BLaER1 treated with 17β-estradiol and CSF1 and Interleukin-3, amounts not matched to agents 10 nM and 100 nM (cell line): ENCODE results near the gene IQCM.

Source experiments
- H3K27ac ChIP-seq, 11 experiments: shearing (Covaris generic); formaldehyde crosslinking; 2 replicates each; pipeline ENCODE4 v1.8.1; 2022
- H3K27me3 ChIP-seq, 11 experiments: shearing (Covaris generic); formaldehyde crosslinking; 2 replicates each; pipeline ENCODE4 v1.8.1; 2022
- H3K36me3 ChIP-seq, 11 experiments: shearing (Covaris generic); formaldehyde crosslinking; 2 replicates each; pipeline ENCODE4 v1.8.1; 2022
- H3K4me1 ChIP-seq, 10 experiments: shearing (Covaris generic); formaldehyde crosslinking; 2 replicates each; pipeline ENCODE4 v1.8.1; 2022
- H3K4me2 ChIP-seq, 11 experiments: shearing (Covaris generic); formaldehyde crosslinking; 2 replicates each; pipeline ENCODE4 v1.8.1; 2022
- H3K4me3 ChIP-seq, 10 experiments: shearing (Covaris generic); formaldehyde crosslinking; 2 replicates each; pipeline ENCODE4 v1.8.1; 2022
- H3K9ac ChIP-seq, 11 experiments: shearing (Covaris generic); formaldehyde crosslinking; 2 replicates each; pipeline ENCODE4 v1.8.1; 2022
- H3K9me3 ChIP-seq, 11 experiments: shearing (Covaris generic); formaldehyde crosslinking; replicated peaks in 1 of 11; 2 replicates each; pipeline ENCODE4 v1.8.1; 2022
- H4K20me1 ChIP-seq, 11 experiments: shearing (Covaris generic); formaldehyde crosslinking; 2 replicates each; pipeline ENCODE4 v1.8.1; 2022
- Cebpa-rat ChIP-seq, 11 experiments: shearing (Covaris generic); IDR thresholded peaks; 2 replicates each; pipeline ENCODE4 v1.8.1; 2022

The IQCM gene

DNA sequence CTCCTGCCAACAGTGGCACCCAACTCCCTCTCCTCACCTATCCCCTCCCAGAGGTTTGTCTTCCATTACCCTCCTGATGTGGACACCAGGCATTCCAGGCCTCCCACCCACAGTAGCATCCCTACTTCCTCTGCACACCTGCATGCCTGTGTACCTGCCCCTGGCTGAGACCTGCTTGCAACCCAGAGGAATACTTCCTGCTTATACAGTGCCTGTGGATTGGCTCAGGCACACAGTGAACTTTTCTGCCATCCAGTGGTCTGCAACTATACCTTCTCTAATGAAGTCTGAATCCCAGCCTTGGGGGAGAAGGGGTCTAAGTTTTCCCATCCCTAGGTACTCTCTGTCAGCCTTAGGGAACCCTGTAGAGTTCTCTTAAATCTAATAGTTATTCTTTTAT is 169.9 kb downstream of the IQCM start:
- no peak overlapping the region for H3K4me2 ChIP-seq
- H3K4me1 ChIP-seq = peaks cover 0 to 9% (median 0%) of the 10 kb centered on the region in 10 experiments; a peak in 5 of 20 replicates
- H3K36me3 ChIP-seq = no peaks in the 10 kb centered on the region
- H3K27me3 ChIP-seq = no peaks in the 10 kb centered on the region
- no peak overlapping the region for H3K27ac ChIP-seq
- no peak for TF ChIP-seq Cebpa-rat (IDR thresholded peaks at IDR 0.05)
- H3K4me3 ChIP-seq = no peak overlapping the region
- H3K9ac ChIP-seq = no peak overlapping the region
- no peaks in the 10 kb centered on the region for H4K20me1 ChIP-seq
- no peaks in the 10 kb centered on the region for H3K9me3 ChIP-seq

DNA sequence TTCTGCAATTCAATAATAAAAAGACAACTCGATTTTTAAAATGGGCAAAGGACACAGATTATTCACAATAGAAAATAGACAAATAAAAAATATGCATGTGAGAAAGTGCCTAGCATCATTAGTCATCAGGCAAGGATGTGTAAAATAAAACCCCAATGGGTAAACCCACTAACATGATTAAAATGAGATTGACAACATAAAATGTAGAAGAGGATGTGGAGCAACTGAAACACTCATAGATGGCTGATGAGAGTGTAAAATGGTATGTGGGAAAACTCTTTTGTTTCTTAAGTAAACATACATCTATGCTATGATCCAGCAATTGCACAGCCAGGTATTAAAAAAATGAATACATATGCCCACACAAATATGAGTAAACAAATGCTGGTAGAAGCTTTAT is 177.6 kb downstream of the IQCM start:
- Histone ChIP-seq H4K20me1 (no peaks in the 10 kb centered on the region), H3K4me2 (no peak overlapping the region), H3K27ac (no peak overlapping the region), H3K9me3 (no peaks in the 10 kb centered on the region), H3K4me3 (no peak overlapping the region), H3K9ac (no peak overlapping the region), H3K36me3 (no peaks in the 10 kb centered on the region), H3K4me1 (no peaks in the 10 kb centered on the region), H3K27me3 (no peaks in the 10 kb centered on the region)
- no peak for TF ChIP-seq Cebpa-rat (IDR thresholded peaks at IDR 0.05)

DNA sequence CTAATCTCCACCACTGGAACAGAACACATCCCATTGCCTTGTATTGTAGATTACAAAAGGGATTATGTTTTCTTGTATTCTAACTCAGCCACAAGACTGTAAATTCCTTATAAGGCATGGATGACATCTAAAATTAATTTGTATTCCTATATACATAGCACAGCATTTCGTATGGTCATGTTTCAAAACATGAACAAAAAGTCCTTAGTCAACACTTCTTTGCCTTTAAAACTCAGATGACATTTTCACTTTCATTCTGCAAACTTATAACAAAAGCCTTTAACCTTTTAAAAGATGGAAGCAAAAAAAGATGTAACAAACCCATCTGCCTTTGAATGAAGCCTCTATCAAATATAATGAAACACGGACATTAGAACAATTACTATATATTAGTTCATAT is 181.3 kb downstream of the IQCM start:
- H3K9me3 ChIP-seq = no peaks in the 10 kb centered on the region
- no peak overlapping the region for H3K4me3 ChIP-seq
- H3K27ac ChIP-seq = no peak overlapping the region
- no peaks in the 10 kb centered on the region for H3K27me3 ChIP-seq
- no peak for TF ChIP-seq Cebpa-rat (IDR thresholded peaks at IDR 0.05)
- no peaks in the 10 kb centered on the region for H4K20me1 ChIP-seq
- no peak overlapping the region for H3K9ac ChIP-seq
- no peak overlapping the region for H3K4me2 ChIP-seq
- no peaks in the 10 kb centered on the region for H3K36me3 ChIP-seq
- H3K4me1 ChIP-seq = no peaks in the 10 kb centered on the region

DNA sequence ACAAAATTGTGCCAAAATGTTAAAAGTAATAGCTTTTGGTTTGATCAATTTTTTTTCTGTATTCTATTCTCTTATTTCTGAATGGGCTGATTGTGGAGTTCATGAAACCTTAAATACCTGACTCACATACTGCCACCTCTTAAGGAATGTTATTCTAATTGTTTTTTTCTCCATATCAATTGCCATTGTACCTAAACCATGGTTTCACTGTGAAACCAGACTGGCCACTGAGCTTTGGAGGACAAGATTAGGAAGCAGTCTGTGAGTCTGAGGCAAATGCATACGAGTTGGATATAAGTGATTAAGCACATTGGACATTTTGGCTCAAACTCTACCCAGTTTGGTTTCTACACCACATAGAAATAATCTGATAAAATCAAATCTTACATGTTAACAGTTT is 184.0 kb downstream of the IQCM start:
- no peaks in the 10 kb centered on the region for H4K20me1 ChIP-seq
- no peak overlapping the region for H3K27ac ChIP-seq
- H3K4me2 ChIP-seq = no peak overlapping the region
- no peak overlapping the region for H3K9ac ChIP-seq
- TF ChIP-seq Cebpa-rat (IDR thresholded peaks at IDR 0.05) = no peak
- no peaks in the 10 kb centered on the region for H3K9me3 ChIP-seq
- no peaks in the 10 kb centered on the region for H3K27me3 ChIP-seq
- no peaks in the 10 kb centered on the region for H3K36me3 ChIP-seq
- H3K4me3 ChIP-seq = no peak overlapping the region
- no peaks in the 10 kb centered on the region for H3K4me1 ChIP-seq

DNA sequence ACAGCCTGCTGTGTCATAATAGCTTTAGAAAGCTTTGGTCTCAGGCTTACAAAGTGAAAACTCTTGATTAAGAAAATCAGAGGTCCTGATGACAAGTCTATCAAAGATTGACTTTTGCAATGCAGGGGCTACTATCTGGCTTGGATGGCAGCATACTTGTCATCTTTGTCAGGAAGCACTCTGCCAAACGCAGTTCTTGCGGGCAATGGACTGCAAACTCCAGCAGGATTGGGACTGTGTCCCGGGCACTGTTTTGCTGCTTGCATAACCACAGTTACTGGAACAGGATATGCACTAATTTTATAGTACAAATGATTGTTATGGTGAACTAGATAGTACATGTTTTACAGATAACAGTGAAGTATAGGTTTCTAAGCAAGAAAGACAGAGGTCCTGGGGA is 185.6 kb downstream of the IQCM start:
- Histone ChIP-seq H3K27ac (no peak overlapping the region), H3K9me3 (no peaks in the 10 kb centered on the region), H3K9ac (no peak overlapping the region), H3K4me2 (no peak overlapping the region), H3K36me3 (no peaks in the 10 kb centered on the region), H3K27me3 (no peaks in the 10 kb centered on the region), H3K4me1 (no peaks in the 10 kb centered on the region), H4K20me1 (no peaks in the 10 kb centered on the region), H3K4me3 (no peak overlapping the region)
- TF ChIP-seq Cebpa-rat (IDR thresholded peaks at IDR 0.05) = no peak

DNA sequence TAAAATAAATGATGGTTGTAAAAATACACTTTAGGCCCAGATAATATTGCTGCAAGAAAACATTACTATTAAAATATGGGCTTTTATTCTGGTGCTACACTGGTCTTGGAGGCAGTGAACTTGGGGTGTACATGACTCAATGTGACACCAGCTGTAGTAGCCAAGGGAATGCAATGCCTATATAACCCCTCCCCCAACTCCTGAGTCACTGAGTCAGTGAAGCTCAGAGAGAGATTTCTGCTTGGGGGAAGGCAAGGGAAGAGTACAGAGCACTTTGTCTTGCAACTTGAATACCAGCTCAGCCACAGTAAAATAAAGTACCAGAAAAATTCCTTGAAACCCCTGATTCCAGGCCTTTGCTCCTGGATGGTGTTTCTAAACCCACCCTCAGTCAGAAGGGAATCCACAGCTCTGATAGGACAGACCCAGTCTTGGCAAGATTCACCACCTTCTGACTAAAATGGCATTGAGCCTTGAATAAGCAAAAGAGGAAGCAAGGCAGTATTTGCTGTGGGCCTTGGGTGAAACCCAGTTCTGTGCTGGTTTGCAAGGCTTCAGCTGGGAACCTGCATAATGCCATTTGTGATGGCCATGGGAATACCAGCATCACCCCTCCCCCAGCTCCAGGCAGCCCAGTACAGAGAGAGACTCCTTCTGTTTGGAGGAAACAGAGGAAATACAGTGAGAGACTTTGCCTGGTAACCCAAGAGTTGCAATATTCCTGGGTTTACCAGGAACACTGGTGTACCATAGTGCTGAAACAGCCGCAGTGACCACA is 209.9 kb downstream of the IQCM start:
- Histone ChIP-seq H3K27me3 (no peaks in the 10 kb centered on the region), H4K20me1 (no peaks in the 10 kb centered on the region), H3K36me3 (no peaks in the 10 kb centered on the region), H3K4me1 (peaks cover 0 to 3% (median 0%) of the 10 kb centered on the region in 10 experiments; a peak in 1 of 20 replicates), H3K9ac (no peak overlapping the region), H3K4me3 (no peak overlapping the region), H3K9me3 (peaks cover 0 to 10% (median 0%) of the 10 kb centered on the region in 11 experiments; a peak in 2 of 22 replicates), H3K4me2 (no peak overlapping the region), H3K27ac (no peak overlapping the region)
- no peak for TF ChIP-seq Cebpa-rat (IDR thresholded peaks at IDR 0.05)

DNA sequence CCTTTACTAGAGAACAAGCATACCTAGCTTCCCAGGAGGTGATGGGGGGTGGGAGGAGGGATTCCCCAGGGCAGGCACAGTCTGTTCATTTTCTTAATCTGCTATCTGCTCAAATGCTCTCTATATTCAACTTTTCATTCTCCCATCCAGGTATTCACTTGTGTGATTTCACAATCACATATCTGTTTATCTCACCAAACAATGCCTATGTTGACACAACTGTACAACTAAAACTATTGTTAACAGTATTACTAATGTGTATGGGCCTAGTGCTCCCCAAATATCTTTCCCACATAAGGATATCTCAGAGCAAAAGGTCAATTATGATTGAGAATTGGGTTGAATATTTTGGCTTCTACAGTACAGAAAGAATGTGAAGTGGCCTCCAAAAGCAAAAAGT is 210.8 kb downstream of the IQCM start:
- H3K4me2 ChIP-seq = no peak overlapping the region
- H3K9ac ChIP-seq = no peak overlapping the region
- H3K4me3 ChIP-seq = no peak overlapping the region
- no peaks in the 10 kb centered on the region for H3K36me3 ChIP-seq
- 0 out of 22 replicates have a peak, but pooled peaks of 2 of the 11 experiments have one; percentile 10 to 28 for TF ChIP-seq Cebpa-rat (IDR thresholded peaks at IDR 0.05)
- no peaks in the 10 kb centered on the region; a peak in 1 of 22 replicates for H3K27me3 ChIP-seq
- H4K20me1 ChIP-seq = no peaks in the 10 kb centered on the region
- H3K27ac ChIP-seq = no peak overlapping the region
- H3K4me1 ChIP-seq = no peaks in the 10 kb centered on the region
- H3K9me3 ChIP-seq = peaks cover 0 to 10% (median 0%) of the 10 kb centered on the region in 11 experiments; a peak in 1 of 22 replicates

DNA sequence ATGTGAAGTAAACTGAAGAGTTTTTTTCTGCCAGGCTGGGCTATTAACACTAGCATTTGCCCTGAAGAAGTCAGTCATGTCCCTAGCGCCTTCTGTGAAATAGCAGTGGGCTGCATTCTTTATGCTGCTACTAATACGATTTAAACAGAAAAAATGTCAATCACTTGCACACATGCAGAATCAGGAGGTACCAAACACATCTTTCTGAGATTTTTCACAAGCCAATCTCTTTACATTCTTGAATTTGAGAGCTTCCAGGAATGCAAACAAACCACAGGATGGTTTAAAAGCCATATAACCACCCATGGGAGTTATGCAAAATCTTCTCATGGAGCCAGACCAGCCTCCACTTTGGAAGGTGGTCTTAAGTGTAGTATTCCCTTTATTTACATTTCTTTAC is 220.1 kb downstream of the IQCM start:
- H3K9me3 ChIP-seq = no peaks in the 10 kb centered on the region; a peak in 1 of 22 replicates
- no peaks in the 10 kb centered on the region for H3K36me3 ChIP-seq
- no peak overlapping the region for H3K27ac ChIP-seq
- no peaks in the 10 kb centered on the region; a peak in 1 of 22 replicates for H3K27me3 ChIP-seq
- H4K20me1 ChIP-seq = no peaks in the 10 kb centered on the region
- no peak overlapping the region for H3K9ac ChIP-seq
- no peaks in the 10 kb centered on the region for H3K4me1 ChIP-seq
- H3K4me2 ChIP-seq = no peak overlapping the region
- H3K4me3 ChIP-seq = no peak overlapping the region
- TF ChIP-seq Cebpa-rat (IDR thresholded peaks at IDR 0.05) = no peak

DNA sequence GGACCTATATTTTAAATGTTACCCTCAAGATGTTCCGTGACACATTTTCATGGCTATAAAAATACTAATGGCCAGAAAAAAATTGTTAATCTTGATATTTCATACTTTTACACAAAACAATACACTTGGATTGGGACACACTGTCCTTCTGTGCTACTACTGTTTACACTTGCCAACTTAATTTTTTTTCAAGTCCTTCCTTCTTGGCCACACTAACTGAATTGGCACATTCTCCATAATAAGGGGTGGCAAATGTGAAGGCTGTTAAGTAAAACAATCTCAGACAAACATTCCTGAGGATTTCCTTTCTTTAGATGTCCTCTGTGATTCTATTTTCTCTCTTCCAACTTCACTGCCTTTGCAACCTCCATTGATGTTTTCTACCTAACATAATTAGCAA is 225.8 kb downstream of the IQCM start:
- Histone ChIP-seq H3K27ac (no peak overlapping the region), H4K20me1 (no peaks in the 10 kb centered on the region), H3K4me1 (peaks cover 0 to 4% (median 0%) of the 10 kb centered on the region in 10 experiments; a peak in 4 of 20 replicates), H3K4me2 (no peak overlapping the region), H3K9me3 (peaks cover 0 to 7% (median 0%) of the 10 kb centered on the region in 11 experiments; a peak in 5 of 22 replicates), H3K27me3 (no peaks in the 10 kb centered on the region), H3K36me3 (no peaks in the 10 kb centered on the region), H3K9ac (no peak overlapping the region), H3K4me3 (no peak overlapping the region)
- TF ChIP-seq Cebpa-rat (IDR thresholded peaks at IDR 0.05) = no peak

DNA sequence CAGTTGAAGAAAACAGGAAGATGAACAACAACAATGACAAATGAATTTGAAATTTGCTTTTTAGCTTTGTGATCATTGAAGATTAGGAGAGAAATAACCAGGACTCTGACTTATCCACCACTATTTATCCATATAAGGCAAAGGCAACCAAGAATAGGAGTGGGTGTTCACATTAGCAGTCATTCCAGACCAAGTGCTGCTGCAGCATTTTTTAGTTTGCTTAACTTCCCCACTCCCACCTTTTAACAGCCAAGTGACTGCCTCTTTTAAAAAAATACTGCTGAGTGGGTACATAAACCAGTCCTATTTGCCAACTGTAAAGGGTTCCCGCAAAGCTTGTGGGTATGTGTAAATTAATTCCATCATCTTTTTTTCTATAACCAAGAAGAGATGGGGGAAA is 230.9 kb downstream of the IQCM start:
- no peaks in the 10 kb centered on the region for H3K36me3 ChIP-seq
- no peaks in the 10 kb centered on the region for H4K20me1 ChIP-seq
- TF ChIP-seq Cebpa-rat (IDR thresholded peaks at IDR 0.05) = no peak
- no peaks in the 10 kb centered on the region for H3K27me3 ChIP-seq
- H3K27ac ChIP-seq = peak overlapping the region in 3 of 11 experiments; percentile 14 to 50 (median 18); a peak in 4 of 22 replicates
- no peak overlapping the region for H3K9ac ChIP-seq
- no peak overlapping the region for H3K4me3 ChIP-seq
- H3K4me1 ChIP-seq = peaks cover 0 to 9% (median 0%) of the 10 kb centered on the region in 10 experiments; a peak in 4 of 20 replicates
- H3K9me3 ChIP-seq = peaks cover 0 to 7% (median 0%) of the 10 kb centered on the region in 11 experiments; a peak in 4 of 22 replicates
- peak overlapping the region in 2 of 11 experiments; percentile 30 to 66; a peak in 3 of 22 replicates for H3K4me2 ChIP-seq
